ENCODE measurements around the gene MED8. TPM values are rescaled to one million over a fixed set of nuclear protein-coding genes. Genes with fewer than 3 reads are reported as not detected.

Gene MED8
- total RNA-seq, 1 experiment from 2014 or later, result 36.7 TPM

DNA sequence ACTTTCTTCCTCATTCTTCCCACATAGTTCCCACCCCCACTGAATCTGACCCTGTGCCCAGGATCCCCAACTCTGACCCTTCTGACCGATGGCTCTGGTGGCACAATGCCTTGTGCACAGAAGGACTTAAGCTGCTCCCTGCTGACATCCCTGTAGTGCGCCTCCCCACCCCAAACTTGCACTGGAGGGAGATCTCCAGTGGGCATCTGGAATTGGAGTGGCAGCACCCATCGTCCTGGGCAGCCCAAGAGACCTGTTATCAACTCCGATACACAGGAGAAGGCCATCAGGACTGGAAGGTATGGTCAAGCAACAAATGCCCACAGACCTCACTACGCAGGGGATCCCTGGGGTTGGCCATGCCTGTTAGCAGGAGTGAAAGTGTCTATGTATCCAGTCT, 43.0 kb downstream of the MED8 start:
- no peak overlapping the region for H3K4me3 ChIP-seq (ENCODE audit: low read depth, low read length, poor library complexity, severe bottlenecking)
- DNase-seq (ENCODE audit: low spot score), result no peak
- H3K27me3 ChIP-seq (replicated peaks; ENCODE audit: insufficient read depth, low read depth, low read length, poor library complexity), result no peaks in the 10 kb centered on the region
- no peaks in the 10 kb centered on the region for H3K36me3 ChIP-seq (ENCODE audit: insufficient read depth, low read length, poor library complexity, severe bottlenecking)
- no peak overlapping the region for H3K27ac ChIP-seq (ENCODE audit: low read depth, low read length, poor library complexity, severe bottlenecking)
- ChIA-PET CTCF (no interaction called here), POLR2A (ENCODE audit: low non-redundant PET) (no interaction called here)
- intact Hi-C loops (cut with micrococcal nuclease; ENCODE audit: unreplicated experiment), result no loop called here
- H3K4me1 ChIP-seq (ENCODE audit: insufficient read depth, low read length, poor library complexity, severe bottlenecking), result peaks cover 8% of the 10 kb centered on the region
- TF ChIP-seq, protein P1, sequence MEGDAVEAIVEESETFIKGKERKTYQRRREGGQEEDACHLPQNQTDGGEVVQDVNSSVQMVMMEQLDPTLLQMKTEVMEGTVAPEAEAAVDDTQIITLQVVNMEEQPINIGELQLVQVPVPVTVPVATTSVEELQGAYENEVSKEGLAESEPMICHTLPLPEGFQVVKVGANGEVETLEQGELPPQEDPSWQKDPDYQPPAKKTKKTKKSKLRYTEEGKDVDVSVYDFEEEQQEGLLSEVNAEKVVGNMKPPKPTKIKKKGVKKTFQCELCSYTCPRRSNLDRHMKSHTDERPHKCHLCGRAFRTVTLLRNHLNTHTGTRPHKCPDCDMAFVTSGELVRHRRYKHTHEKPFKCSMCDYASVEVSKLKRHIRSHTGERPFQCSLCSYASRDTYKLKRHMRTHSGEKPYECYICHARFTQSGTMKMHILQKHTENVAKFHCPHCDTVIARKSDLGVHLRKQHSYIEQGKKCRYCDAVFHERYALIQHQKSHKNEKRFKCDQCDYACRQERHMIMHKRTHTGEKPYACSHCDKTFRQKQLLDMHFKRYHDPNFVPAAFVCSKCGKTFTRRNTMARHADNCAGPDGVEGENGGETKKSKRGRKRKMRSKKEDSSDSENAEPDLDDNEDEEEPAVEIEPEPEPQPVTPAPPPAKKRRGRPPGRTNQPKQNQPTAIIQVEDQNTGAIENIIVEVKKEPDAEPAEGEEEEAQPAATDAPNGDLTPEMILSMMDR (conservative IDR thresholded peaks at IDR 0.05; ENCODE audit: low read depth, low read length), result no peak
- no peak for TF ChIP-seq EZH2 (IDR thresholded peaks at IDR 0.05; ENCODE audit: borderline replicate concordance, low read depth, low read length, poor library complexity, severe bottlenecking)
- BruUV-seq (replicated peaks), result no TSS peak
- no peaks in the 10 kb centered on the region for H3K9me3 ChIP-seq (ENCODE audit: low read depth, low read length, poor library complexity, severe bottlenecking)

DNA sequence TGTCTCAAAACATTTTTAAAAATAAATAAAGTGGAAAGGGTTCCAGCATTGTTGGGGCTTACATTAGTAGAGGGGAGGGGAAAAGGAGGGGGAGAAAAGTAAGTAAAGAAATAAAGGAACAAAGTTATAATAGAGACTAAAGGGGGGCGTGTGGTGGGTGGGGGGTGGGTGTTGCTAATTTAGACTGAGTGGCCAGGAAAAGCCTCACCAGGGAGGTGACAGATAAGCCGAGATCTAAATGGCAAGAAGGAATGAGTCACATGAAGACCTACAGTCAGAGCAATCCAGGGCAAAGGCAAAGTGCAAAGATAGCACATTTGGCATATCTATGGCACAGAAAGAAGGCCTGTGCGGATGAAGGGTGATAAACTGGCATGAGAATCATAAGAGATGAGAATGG, 44.5 kb downstream of the MED8 start:
- BruUV-seq (replicated peaks), result no TSS peak
- TF ChIP-seq, protein P1 (conservative IDR thresholded peaks at IDR 0.05; ENCODE audit: low read depth, low read length), result no peak
- TF ChIP-seq EZH2 (IDR thresholded peaks at IDR 0.05; ENCODE audit: borderline replicate concordance, low read depth, low read length, poor library complexity, severe bottlenecking), result no peak
- no peaks in the 10 kb centered on the region for H3K27me3 ChIP-seq (replicated peaks; ENCODE audit: insufficient read depth, low read depth, low read length, poor library complexity)
- CTCF ChIA-PET, result no interaction called here
- intact Hi-C loops (cut with micrococcal nuclease; ENCODE audit: unreplicated experiment), result no loop called here
- no peak overlapping the region for H3K27ac ChIP-seq (ENCODE audit: low read depth, low read length, poor library complexity, severe bottlenecking)
- peaks cover 8% of the 10 kb centered on the region for H3K4me1 ChIP-seq (ENCODE audit: insufficient read depth, low read length, poor library complexity, severe bottlenecking)
- H3K36me3 ChIP-seq (ENCODE audit: insufficient read depth, low read length, poor library complexity, severe bottlenecking), result no peaks in the 10 kb centered on the region
- DNase-seq (ENCODE audit: low spot score), result no peak
- H3K9me3 ChIP-seq (ENCODE audit: low read depth, low read length, poor library complexity, severe bottlenecking), result no peaks in the 10 kb centered on the region
- H3K4me3 ChIP-seq (ENCODE audit: low read depth, low read length, poor library complexity, severe bottlenecking), result no peak overlapping the region
- POLR2A ChIA-PET (ENCODE audit: low non-redundant PET), result no interaction called here

DNA sequence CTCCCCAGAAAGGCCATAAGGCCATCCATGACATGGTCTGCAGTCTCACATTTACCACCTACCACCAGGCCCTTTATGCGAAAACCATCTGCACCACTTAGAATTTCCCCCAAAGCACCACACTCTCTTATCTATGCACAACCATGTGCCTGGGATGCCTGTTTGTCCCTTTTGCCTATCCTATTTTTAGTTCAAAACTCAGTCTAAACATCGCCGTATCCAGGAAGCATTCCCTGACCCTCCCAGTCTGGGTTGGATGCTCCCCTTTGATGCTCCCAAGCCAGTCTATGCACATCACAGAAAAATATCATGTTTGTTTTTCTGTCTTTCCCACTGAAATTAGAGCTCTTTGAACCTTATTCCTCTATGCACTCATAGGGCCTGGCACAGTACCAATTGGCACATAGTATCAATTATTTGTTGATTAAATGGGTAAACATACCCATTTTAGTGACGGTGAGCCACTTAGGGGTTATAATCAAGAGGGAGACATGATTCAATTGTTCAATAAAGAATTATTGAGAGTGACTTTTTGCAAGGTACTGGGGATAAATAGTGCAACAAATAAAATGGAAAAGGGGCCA, 45.2 kb downstream of the MED8 start:
- no peak for TF ChIP-seq EZH2 (IDR thresholded peaks at IDR 0.05; ENCODE audit: borderline replicate concordance, low read depth, low read length, poor library complexity, severe bottlenecking)
- TF ChIP-seq, protein P1 (conservative IDR thresholded peaks at IDR 0.05; ENCODE audit: low read depth, low read length), result no peak
- no peak for DNase-seq (ENCODE audit: low spot score)
- POLR2A ChIA-PET (ENCODE audit: low non-redundant PET), result no interaction called here
- CTCF ChIA-PET, result no interaction called here
- Histone ChIP-seq H3K4me3 (ENCODE audit: low read depth, low read length, poor library complexity, severe bottlenecking) (no peak overlapping the region), H3K27me3 (replicated peaks; ENCODE audit: insufficient read depth, low read depth, low read length, poor library complexity) (no peaks in the 10 kb centered on the region), H3K36me3 (ENCODE audit: insufficient read depth, low read length, poor library complexity, severe bottlenecking) (no peaks in the 10 kb centered on the region), H3K4me1 (ENCODE audit: insufficient read depth, low read length, poor library complexity, severe bottlenecking) (peaks cover under 1% of the 10 kb centered on the region), H3K9me3 (ENCODE audit: low read depth, low read length, poor library complexity, severe bottlenecking) (no peaks in the 10 kb centered on the region), H3K27ac (ENCODE audit: low read depth, low read length, poor library complexity, severe bottlenecking) (no peak overlapping the region)
- BruUV-seq (replicated peaks), result no TSS peak
- intact Hi-C loops (cut with micrococcal nuclease; ENCODE audit: unreplicated experiment), result no loop called here

All from A673 (cell line).